GM23338 (cell line): ENCODE results near the gene PROSER1. TPM values are rescaled to one million over a fixed set of nuclear protein-coding genes. Genes with fewer than 3 reads are reported as not detected.

ENCODE experiments used
- polyA plus RNA-seq: library from polyadenylated mRNA; unstranded; fragments of >200 nt; fragmentation: Nextera tagmentation; extraction: Ambion mirVana; gene quantifications from 2 replicates; pipeline ENCODE4 v1.2.1, GENCODE V29; 2016
- total RNA-seq: library from RNA; depleted of rRNA; stranded (reverse); fragments of >200 nt; shearing (Covaris generic); gene quantifications from 2 replicates; pipeline ENCODE4 v1.2.3, GENCODE V29; 2014; rRNA removed

PROSER1 gene
- total and polyA plus RNA-seq, 2 experiments from 2014 or later, result 64.9 to 116 TPM

Other genes starting within 250 kb of the PROSER1 start
- gene STOML3, start 47.3 kb downstream of the PROSER1 start, total RNA-seq, result 0.16 TPM in 1 of 2 replicates, not detected in the other
- gene STOML3, start 47.3 kb downstream of the PROSER1 start, polyA plus RNA-seq, result not detected in 2 replicates
- gene NHLRC3, start 367 bp upstream of the PROSER1 start, total RNA-seq, result 14.6 and 15.6 TPM in 2 replicates
- gene NHLRC3, start 367 bp upstream of the PROSER1 start, polyA plus RNA-seq, result 11.0 and 11.8 TPM in 2 replicates